ENCODE measurements around the gene TNRC18. TPM values are rescaled to one million over a fixed set of nuclear protein-coding genes. Genes with fewer than 3 reads are reported as not detected.
"Not testable (repeated sequence)": the region's sequence is repeated elsewhere in the genome, so short reads cannot be mapped to it uniquely, and the experiment has no call there.

TNRC18 gene
- total RNA-seq, 1 experiment from 2014 or later: 37.7 TPM

GRCh38 chr7:5318613-5319012 lies 105.0 kb downstream of the TNRC18 start:
- not testable (repeated sequence) for DNase-seq (ENCODE audit: low read depth)

GRCh38 chr7:5315761-5316160 lies 107.9 kb downstream of the TNRC18 start:
- no peak for DNase-seq (ENCODE audit: low read depth)

GRCh38 chr7:5314864-5315263 lies 108.8 kb downstream of the TNRC18 start:
- DNase-seq (ENCODE audit: low read depth): no peak

- not testable (repeated sequence) for DNase-seq (ENCODE audit: low read depth)
Observed at GRCh38 chr7:5313076-5313885, 110.4 kb downstream of the TNRC18 start.

GRCh38 chr7:5312276-5313070 lies 111.2 kb downstream of the TNRC18 start:
- not testable (repeated sequence) for DNase-seq (ENCODE audit: low read depth)

- DNase-seq (ENCODE audit: low read depth): no peak
Observed at GRCh38 chr7:5310822-5311405, 112.7 kb downstream of the TNRC18 start.

GRCh38 chr7:5309146-5309545 lies 114.5 kb downstream of the TNRC18 start:
- no peak for DNase-seq (ENCODE audit: low read depth)

- not testable (repeated sequence) for DNase-seq (ENCODE audit: low read depth)
Observed at GRCh38 chr7:5307221-5308142, 116.2 kb downstream of the TNRC18 start.

- not testable (repeated sequence) for DNase-seq (ENCODE audit: low read depth)
Observed at GRCh38 chr7:5305050-5305449, 118.6 kb downstream of the TNRC18 start.

- no peak for DNase-seq (ENCODE audit: low read depth)
Observed at GRCh38 chr7:5303591-5304505, 119.8 kb downstream of the TNRC18 start.

- no peak for DNase-seq (ENCODE audit: low read depth)
Observed at GRCh38 chr7:5303061-5303460, 120.6 kb downstream of the TNRC18 start.

GRCh38 chr7:5302577-5302976 lies 121.1 kb downstream of the TNRC18 start:
- no peak for DNase-seq (ENCODE audit: low read depth)

GRCh38 chr7:5300366-5300765 lies 123.3 kb downstream of the TNRC18 start:
- DNase-seq (ENCODE audit: low read depth): no peak

- no peak for DNase-seq (ENCODE audit: low read depth)
Observed at GRCh38 chr7:5296611-5297226, 126.9 kb downstream of the TNRC18 start.

GRCh38 chr7:5296015-5296610 lies 127.5 kb downstream of the TNRC18 start:
- DNase-seq (ENCODE audit: low read depth): no peak

- DNase-seq (ENCODE audit: low read depth): no peak
Observed at GRCh38 chr7:5295039-5296014, 128.3 kb downstream of the TNRC18 start.

- no peak for DNase-seq (ENCODE audit: low read depth)
Observed at GRCh38 chr7:5294169-5294987, 129.3 kb downstream of the TNRC18 start.

Data from LHCN-M2 (cell line).